NB4 (cell line): ENCODE results near the gene DNAJC5.

ENCODE experiments used
- CTCF ChIP-seq: IDR thresholded peaks from one replicate; pipeline ENCODE4 v1.5.1; 2012; ENCODE audit warnings: low read depth, low read length
- POLR2A ChIP-seq: IDR thresholded peaks from 2 replicates; pipeline ENCODE4 v1.6.1; 2011; ENCODE audit warnings: mild to moderate bottlenecking; ENCODE audit not compliant: insufficient read length; ENCODE audit errors: extremely low read depth

- no peak for TF ChIP-seq CTCF
- no peak for TF ChIP-seq POLR2A
Measured at GRCh38 chr20:63957690-63958441, 62.9 kb downstream of the DNAJC5 start.
